ENCODE results near the gene CEACAM3. TPM values are rescaled to one million over a fixed set of nuclear protein-coding genes. Genes with fewer than 3 reads are reported as not detected.
"Not testable (repeated sequence)": the region's sequence is repeated elsewhere in the genome, so short reads cannot be mapped to it uniquely, and the experiment has no call there.

Gene CEACAM3
- total RNA-seq (2022) (not detected in 2 replicates), Bru-seq, nascent RNA (not detected), BruChase-seq, experiment 1, labeled RNA remaining after a 6-hour chase (not detected), BruChase-seq, experiment 2, labeled RNA remaining after a 2-hour chase (not detected)
- long read RNA-seq: 0 reads

- CTCF ChIA-PET: interaction anchor here (0.6 to 2.7 kb wide), 13 partner anchors 9 to 168 kb away, joined by 3 to 33 read pairs (median 8); no protein-coding TSS in a partner anchor
- Mint-ChIP-seq H3K4me1 (ENCODE audit: insufficient read depth, unreplicated experiment) (peaks cover 10% of the 10 kb centered on the region), H3K4me3 (ENCODE audit: unreplicated experiment) (no peak within 1 kb of the TSS), H3K9me3 (ENCODE audit: unreplicated experiment) (no peaks in the 10 kb centered on the region), H3K36me3 (ENCODE audit: insufficient read depth, unreplicated experiment) (no peaks in the 10 kb centered on the region), H3K27ac (ENCODE audit: low read depth, unreplicated experiment) (no peak within 1 kb of the TSS), H3K27me3 (ENCODE audit: insufficient read depth, unreplicated experiment) (peaks cover 70% of the 10 kb centered on the region)
- TF ChIP-seq CTCF (IDR thresholded peaks at IDR 0.05; ENCODE audit: unreplicated experiment): no peak
- POLR2A ChIA-PET: no interaction called here
- BruUV-seq (replicated peaks): no TSS peak
- intact Hi-C loops (cut with micrococcal nuclease): loop anchor here (5.0 kb wide), 1 partner anchor 156 kb away; no protein-coding TSS in a partner anchor
- DNase-seq (ENCODE audit: unreplicated experiment): no peak
Measured at GRCh38 chr19:41796362-41796761, at the start of gene CEACAM3. TSS of gene CEACAM3 (plus strand) at chr19:41796587. CDS start at chr19:41796678, 91 bp downstream.

GRCh38 chr19:41746593-41747227 is 49.7 kb upstream of the CEACAM3 start:
- intact Hi-C loops (cut with micrococcal nuclease): loop anchor here (2.0 to 5.0 kb wide), 2 partner anchors 40 to 104 kb away; no protein-coding TSS in a partner anchor
- CTCF ChIA-PET: interaction anchor here (0.6 to 6.7 kb wide), 18 partner anchors 9 to 783 kb away, joined by 3 to 72 read pairs (median 4); no protein-coding TSS in a partner anchor
- Mint-ChIP-seq H3K9me3 (ENCODE audit: unreplicated experiment) (no peaks in the 10 kb centered on the region), H3K36me3 (ENCODE audit: insufficient read depth, unreplicated experiment) (peaks cover 7% of the 10 kb centered on the region), H3K4me1 (ENCODE audit: insufficient read depth, unreplicated experiment) (no peaks in the 10 kb centered on the region), H3K27me3 (ENCODE audit: insufficient read depth, unreplicated experiment) (peaks cover 79% of the 10 kb centered on the region), H3K27ac (ENCODE audit: low read depth, unreplicated experiment) (no peak overlapping the region), H3K4me3 (ENCODE audit: unreplicated experiment) (no peak overlapping the region)
- peak; percentile 66 for DNase-seq (ENCODE audit: unreplicated experiment)
- BruUV-seq (replicated peaks): no TSS peak
- POLR2A ChIA-PET: interaction anchor here (0.7 kb wide), 1 partner anchor 33 kb away, joined by 4 read pairs; no protein-coding TSS in a partner anchor
- peak; percentile 69 for TF ChIP-seq CTCF (IDR thresholded peaks at IDR 0.05; ENCODE audit: unreplicated experiment)

- CTCF ChIA-PET: interaction anchor here (0.5 to 6.7 kb wide), 8 partner anchors 10 to 1786 kb away, joined by 3 to 72 read pairs (median 5); no protein-coding TSS in a partner anchor
- Mint-ChIP-seq H3K36me3 (ENCODE audit: insufficient read depth, unreplicated experiment) (peaks cover 7% of the 10 kb centered on the region), H3K27me3 (ENCODE audit: insufficient read depth, unreplicated experiment) (peaks cover 80% of the 10 kb centered on the region), H3K27ac (ENCODE audit: low read depth, unreplicated experiment) (no peak overlapping the region), H3K4me3 (ENCODE audit: unreplicated experiment) (no peak overlapping the region), H3K4me1 (ENCODE audit: insufficient read depth, unreplicated experiment) (no peaks in the 10 kb centered on the region), H3K9me3 (ENCODE audit: unreplicated experiment) (no peaks in the 10 kb centered on the region)
- intact Hi-C loops (cut with micrococcal nuclease): loop anchor here (5.0 kb wide), 1 partner anchor 106 kb away; no protein-coding TSS in a partner anchor
- DNase-seq (ENCODE audit: unreplicated experiment): no peak
- no peak for TF ChIP-seq CTCF (IDR thresholded peaks at IDR 0.05; ENCODE audit: unreplicated experiment)
- BruUV-seq (replicated peaks): no TSS peak
- POLR2A ChIA-PET: no interaction called here
Measured at GRCh38 chr19:41748012-41748411, 48.4 kb upstream of the CEACAM3 start.

GRCh38 chr19:41750248-41751134 is 45.9 kb upstream of the CEACAM3 start:
- H3K4me3 Mint-ChIP-seq (ENCODE audit: unreplicated experiment); H3K9me3 Mint-ChIP-seq (ENCODE audit: unreplicated experiment); BruUV-seq (replicated peaks); intact Hi-C loops (cut with micrococcal nuclease); H3K4me1 Mint-ChIP-seq (ENCODE audit: insufficient read depth, unreplicated experiment); POLR2A ChIA-PET; DNase-seq (ENCODE audit: unreplicated experiment); H3K36me3 Mint-ChIP-seq (ENCODE audit: insufficient read depth, unreplicated experiment); H3K27ac Mint-ChIP-seq (ENCODE audit: low read depth, unreplicated experiment): not testable (repeated sequence)
- CTCF ChIA-PET: interaction anchor here (0.6 to 2.6 kb wide), 5 partner anchors 40 to 302 kb away, joined by 3 to 12 read pairs (median 10); no protein-coding TSS in a partner anchor
- peaks cover 79% of the 10 kb centered on the region for H3K27me3 Mint-ChIP-seq (ENCODE audit: insufficient read depth, unreplicated experiment)
